GM12891 (cell line): ENCODE data around the gene PIGU.

ENCODE experiments used
- POLR2A ChIP-seq: IDR thresholded peaks from 2 replicates; pipeline ENCODE4 v1.6.1; 2011; ENCODE audit warnings: low read depth, low read length, control low read depth
- SPI1 ChIP-seq: IDR thresholded peaks from 2 replicates; pipeline ENCODE4 v1.6.1; 2011; ENCODE audit warnings: low read depth, low read length, control low read depth
- TAF1 ChIP-seq: IDR thresholded peaks from 2 replicates; pipeline ENCODE4 v1.6.1; 2011; ENCODE audit warnings: low read depth, low read length, control low read depth

DNA sequence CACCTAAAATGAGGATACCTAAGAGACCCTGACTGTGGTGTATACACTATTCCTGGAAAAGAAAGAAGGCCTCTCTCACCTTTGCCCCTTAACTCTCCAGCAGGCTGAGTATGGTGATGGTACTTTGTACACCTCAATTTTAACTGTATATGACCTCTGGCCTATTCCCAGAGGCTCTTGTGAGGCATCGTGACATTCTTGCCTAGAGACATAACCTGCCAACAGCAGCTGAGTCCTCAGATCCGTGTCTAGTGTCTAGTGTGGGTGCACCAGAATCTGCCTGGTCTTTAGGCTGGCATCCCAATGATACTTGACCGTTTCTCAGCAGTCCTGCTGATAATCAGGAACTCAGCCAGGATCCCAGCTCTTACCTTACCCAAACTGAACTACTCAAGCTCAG is 47.3 kb upstream of the PIGU start:
- TF ChIP-seq TAF1 (no peak), POLR2A (no peak), SPI1 (no peak)
